ENCODE results near the gene OLIG2.

Gene OLIG2

DNA sequence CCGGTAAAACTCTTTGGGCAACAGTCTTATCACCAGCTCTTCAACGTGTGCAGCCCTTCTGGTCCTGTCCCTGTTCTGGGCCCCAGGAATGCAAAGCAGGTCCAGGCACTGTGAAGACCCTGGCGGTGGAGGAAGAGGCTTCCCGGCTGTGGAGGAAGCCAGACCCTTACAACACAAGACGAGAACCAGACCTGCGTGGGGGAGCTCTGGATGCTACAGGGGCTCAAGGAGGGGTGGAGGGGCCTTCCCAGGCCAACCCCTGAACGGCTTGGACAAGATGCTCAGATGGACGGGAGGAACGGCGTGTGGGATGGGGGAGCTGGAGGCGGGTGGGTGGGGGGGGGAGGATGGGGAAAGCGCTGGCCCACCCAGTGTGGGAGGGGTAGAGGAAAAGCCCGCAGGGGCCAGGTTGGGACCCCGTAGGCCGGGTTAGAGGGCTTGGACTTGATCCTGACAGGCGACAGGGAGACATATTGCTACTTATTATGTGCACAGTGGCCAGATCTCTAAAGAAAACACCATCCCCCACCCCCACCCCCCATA lies 5.1 kb upstream of the OLIG2 start:
- no peak for DNase-seq

DNA sequence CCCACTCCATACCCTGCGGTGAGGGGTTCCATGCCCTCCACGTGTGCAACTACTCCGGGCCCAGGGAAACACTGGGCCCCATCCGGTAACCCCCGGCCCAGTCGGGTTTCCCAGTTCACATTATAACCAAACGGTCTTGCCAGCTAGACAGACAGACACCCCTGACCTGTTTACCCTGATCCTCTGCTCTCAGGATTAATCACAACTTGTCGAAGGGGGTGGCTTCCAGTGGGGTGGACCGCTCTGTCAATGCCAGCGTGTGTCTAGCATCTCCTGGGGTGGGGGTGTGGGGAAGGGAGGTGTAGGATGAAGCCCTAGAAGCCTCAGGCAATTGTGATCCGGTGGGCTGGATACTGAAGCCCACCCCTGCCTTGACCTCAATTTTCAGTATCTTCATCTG lies 4.6 kb upstream of the OLIG2 start:
- no peak for DNase-seq

DNA sequence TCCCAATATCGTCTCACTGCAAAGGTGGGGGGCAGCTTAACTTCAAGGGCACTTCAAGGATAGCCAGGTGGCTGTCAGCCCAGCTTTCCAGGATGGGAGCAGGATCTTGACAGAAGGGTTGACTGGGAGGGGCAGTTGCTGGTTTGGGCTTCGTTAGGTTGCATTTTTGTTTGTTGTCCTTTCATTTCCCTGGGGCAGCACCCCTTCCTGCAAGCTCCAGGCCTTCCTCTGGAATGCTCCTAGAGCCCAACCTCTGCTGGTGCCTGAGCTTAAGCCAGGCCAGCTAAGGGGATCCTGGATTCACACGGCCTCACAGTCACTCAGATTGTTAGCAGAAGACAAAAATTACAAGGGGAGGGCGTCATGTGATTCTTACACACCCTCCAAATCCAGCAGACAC lies 4.1 kb upstream of the OLIG2 start:
- no peak for DNase-seq

DNA sequence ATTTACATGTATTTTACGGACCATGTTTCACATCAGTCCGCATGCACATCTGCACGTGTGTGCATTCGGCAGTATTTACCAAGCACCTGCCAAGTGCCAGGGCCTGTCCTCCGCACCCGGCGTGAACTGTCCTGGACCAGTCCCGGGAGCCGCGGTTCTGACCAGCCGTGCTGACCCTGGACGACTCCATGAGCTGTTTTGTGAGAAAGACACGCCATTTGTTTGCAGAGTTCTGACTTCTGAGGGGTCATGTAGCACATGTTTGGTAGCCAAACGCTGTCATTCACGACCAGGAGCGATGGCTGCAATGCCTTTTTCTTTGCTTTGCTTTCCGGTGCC lies 3.3 kb upstream of the OLIG2 start:
- DNase-seq = no peak

DNA sequence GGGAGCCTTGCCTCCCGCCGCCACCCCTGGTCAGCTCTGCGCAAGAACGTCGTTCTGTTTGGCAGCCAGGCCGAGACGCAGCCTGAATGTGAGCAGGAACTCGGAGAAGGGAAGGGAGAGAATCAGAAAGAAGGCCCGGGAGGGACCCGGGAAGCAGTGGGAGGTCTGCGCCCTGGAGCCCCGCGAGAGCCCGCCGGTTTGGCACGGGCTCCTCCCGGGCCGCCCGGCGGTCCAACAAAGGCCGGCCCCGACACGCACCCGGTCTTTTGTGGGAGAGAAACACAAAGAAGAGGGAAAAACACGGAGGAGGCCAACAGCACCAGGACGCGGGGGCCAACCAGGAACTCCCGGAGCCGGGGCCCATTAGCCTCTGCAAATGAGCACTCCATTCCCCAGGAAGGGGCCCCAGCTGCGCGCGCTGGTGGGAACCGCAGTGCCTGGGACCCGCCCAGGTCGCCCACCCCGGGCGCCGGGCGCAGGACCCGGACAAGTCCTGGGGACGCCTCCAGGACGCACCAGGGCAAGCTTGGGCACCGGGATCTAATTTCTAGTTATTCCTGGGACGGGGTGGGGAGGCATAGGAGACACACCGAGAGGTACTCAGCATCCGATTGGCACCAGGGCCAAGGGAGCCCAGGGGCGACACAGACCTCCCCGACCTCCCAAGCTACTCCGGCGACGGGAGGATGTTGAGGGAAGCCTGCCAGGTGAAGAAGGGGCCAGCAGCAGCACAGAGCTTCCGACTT lies 2.7 kb upstream of the OLIG2 start:
- DNase-seq = no peak

DNA sequence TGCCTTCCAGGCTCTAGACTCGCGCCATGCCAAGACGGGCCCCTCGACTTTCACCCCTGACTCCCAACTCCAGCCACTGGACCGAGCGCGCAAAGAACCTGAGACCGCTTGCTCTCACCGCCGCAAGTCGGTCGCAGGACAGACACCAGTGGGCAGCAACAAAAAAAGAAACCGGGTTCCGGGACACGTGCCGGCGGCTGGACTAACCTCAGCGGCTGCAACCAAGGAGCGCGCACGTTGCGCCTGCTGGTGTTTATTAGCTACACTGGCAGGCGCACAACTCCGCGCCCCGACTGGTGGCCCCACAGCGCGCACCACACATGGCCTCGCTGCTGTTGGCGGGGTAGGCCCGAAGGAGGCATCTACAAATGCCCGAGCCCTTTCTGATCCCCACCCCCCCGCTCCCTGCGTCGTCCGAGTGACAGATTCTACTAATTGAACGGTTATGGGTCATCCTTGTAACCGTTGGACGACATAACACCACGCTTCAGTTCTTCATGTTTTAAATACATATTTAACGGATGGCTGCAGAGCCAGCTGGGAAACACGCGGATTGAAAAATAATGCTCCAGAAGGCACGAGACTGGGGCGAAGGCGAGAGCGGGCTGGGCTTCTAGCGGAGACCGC lies 2.0 kb upstream of the OLIG2 start:
- no peak for DNase-seq

DNA sequence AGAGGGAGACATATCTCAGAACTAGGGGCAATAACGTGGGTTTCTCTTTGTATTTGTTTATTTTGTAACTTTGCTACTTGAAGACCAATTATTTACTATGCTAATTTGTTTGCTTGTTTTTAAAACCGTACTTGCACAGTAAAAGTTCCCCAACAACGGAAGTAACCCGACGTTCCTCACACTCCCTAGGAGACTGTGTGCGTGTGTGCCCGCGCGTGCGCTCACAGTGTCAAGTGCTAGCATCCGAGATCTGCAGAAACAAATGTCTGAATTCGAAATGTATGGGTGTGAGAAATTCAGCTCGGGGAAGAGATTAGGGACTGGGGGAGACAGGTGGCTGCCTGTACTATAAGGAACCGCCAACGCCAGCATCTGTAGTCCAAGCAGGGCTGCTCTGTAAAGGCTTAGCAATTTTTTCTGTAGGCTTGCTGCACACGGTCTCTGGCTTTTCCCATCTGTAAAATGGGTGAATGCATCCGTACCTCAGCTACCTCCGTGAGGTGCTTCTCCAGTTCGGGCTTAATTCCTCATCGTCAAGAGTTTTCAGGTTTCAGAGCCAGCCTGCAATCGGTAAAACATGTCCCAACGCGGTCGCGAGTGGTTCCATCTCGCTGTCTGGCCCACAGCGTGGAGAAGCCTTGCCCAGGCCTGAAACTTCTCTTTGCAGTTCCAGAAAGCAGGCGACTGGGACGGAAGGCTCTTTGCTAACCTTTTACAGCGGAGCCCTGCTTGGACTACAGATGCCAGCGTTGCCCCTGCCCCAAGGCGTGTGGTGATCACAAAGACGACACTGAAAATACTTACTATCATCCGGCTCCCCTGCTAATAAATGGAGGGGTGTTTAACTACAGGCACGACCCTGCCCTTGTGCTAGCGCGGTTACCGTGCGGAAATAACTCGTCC lies 1.3 kb upstream of the OLIG2 start:
- no peak for DNase-seq

DNA sequence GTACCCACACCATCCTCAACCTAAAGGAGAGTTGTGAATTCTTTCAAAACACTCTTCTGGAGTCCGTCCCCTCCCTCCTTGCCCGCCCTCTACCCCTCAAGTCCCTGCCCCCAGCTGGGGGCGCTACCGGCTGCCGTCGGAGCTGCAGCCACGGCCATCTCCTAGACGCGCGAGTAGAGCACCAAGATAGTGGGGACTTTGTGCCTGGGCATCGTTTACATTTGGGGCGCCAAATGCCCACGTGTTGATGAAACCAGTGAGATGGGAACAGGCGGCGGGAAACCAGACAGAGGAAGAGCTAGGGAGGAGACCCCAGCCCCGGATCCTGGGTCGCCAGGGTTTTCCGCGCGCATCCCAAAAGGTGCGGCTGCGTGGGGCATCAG lies 638 bp upstream of the OLIG2 start:
- DNase-seq = no peak

DNA sequence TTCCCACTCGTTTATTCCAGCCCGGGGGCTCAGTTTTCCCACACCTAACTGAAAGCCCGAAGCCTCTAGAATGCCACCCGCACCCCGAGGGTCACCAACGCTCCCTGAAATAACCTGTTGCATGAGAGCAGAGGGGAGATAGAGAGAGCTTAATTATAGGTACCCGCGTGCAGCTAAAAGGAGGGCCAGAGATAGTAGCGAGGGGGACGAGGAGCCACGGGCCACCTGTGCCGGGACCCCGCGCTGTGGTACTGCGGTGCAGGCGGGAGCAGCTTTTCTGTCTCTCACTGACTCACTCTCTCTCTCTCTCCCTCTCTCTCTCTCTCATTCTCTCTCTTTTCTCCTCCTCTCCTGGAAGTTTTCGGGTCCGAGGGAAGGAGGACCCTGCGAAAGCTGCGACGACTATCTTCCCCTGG lies 716 bp downstream of the OLIG2 start:
- DNase-seq = no peak

DNA sequence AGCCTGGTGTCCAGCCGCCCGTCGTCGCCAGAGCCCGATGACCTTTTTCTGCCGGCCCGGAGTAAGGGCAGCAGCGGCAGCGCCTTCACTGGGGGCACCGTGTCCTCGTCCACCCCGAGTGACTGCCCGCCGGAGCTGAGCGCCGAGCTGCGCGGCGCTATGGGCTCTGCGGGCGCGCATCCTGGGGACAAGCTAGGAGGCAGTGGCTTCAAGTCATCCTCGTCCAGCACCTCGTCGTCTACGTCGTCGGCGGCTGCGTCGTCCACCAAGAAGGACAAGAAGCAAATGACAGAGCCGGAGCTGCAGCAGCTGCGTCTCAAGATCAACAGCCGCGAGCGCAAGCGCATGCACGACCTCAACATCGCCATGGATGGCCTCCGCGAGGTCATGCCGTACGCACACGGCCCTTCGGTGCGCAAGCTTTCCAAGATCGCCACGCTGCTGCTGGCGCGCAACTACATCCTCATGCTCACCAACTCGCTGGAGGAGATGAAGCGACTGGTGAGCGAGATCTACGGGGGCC lies 1.2 kb downstream of the OLIG2 start:
- DNase-seq = no peak

DNA sequence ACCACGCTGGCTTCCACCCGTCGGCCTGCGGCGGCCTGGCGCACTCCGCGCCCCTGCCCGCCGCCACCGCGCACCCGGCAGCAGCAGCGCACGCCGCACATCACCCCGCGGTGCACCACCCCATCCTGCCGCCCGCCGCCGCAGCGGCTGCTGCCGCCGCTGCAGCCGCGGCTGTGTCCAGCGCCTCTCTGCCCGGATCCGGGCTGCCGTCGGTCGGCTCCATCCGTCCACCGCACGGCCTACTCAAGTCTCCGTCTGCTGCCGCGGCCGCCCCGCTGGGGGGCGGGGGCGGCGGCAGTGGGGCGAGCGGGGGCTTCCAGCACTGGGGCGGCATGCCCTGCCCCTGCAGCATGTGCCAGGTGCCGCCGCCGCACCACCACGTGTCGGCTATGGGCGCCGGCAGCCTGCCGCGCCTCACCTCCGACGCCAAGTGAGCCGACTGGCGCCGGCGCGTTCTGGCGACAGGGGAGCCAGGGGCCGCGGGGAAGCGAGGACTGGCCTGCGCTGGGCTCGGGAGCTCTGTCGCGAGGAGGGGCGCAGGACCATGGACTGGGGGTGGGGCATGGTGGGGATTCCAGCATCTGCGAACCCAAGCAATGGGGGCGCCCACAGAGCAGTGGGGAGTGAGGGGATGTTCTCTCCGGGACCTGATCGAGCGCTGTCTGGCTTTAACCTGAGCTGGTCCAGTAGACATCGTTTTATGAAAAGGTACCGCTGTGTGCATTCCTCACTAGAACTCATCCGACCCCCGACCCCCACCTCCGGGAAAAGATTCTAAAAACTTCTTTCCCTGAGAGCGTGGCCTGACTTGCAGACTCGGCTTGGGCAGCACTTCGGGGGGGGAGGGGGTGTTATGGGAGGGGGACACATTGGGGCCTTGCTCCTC lies 1.9 kb downstream of the OLIG2 start:
- no peak for DNase-seq

DNA sequence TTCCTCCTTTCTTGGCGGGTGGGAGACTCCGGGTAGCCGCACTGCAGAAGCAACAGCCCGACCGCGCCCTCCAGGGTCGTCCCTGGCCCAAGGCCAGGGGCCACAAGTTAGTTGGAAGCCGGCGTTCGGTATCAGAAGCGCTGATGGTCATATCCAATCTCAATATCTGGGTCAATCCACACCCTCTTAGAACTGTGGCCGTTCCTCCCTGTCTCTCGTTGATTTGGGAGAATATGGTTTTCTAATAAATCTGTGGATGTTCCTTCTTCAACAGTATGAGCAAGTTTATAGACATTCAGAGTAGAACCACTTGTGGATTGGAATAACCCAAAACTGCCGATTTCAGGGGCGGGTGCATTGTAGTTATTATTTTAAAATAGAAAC lies 2.5 kb downstream of the OLIG2 start:
- DNase-seq = no peak

DNA sequence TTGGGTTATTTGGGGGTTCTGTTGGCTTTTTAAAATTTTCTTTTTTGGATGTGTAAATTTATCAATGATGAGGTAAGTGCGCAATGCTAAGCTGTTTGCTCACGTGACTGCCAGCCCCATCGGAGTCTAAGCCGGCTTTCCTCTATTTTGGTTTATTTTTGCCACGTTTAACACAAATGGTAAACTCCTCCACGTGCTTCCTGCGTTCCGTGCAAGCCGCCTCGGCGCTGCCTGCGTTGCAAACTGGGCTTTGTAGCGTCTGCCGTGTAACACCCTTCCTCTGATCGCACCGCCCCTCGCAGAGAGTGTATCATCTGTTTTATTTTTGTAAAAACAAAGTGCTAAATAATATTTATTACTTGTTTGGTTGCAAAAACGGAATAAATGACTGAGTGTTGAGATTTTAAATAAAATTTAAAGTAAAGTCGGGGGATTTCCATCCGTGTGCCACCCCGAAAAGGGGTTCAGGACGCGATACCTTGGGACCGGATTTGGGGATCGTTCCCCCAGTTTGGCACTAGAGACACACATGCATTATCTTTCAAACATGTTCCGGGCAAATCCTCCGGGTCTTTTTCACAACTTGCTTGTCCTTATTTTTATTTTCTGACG lies 3.1 kb downstream of the OLIG2 start:
- peak; percentile 43 for DNase-seq

DNA sequence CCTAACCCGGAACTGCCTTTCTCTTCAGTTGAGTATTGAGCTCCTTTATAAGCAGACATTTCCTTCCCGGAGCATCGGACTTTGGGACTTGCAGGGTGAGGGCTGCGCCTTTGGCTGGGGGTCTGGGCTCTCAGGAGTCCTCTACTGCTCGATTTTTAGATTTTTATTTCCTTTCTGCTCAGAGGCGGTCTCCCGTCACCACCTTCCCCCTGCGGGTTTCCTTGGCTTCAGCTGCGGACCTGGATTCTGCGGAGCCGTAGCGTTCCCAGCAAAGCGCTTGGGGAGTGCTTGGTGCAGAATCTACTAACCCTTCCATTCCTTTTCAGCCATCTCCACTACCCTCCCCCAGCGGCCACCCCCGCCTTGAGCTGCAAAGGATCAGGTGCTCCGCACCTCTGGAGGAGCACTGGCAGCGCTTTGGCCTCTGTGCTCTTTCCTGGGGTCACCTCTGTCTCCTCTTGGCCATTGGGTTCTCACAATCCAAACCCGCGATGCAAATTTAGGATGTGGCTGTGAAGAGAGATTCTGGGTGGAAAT lies 3.7 kb downstream of the OLIG2 start:
- no peak for DNase-seq

DNA sequence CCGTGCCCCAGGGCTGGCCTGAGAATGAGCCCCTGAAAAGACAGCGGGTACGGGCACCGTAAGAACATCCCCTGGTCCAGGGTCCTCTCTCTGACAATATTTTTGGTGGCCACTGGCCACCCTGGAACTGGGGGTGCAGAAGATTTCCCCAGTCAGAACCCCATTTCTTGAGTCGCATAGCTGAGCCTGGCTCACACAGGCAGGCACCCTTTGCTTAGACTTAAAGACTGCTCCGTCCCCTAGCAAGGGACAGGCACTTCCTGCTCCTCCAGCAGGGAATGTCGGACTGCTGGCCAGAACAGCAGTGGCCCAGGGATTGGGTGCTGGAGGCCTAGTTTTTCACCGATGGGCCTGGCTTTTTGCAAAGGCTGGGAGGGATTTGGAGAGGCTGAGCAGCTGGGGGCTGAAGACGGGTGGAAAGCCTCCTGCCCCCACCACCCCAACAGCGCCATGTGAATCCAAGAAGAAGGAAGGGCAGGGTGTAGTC lies 4.3 kb downstream of the OLIG2 start:
- no peak for DNase-seq

DNA sequence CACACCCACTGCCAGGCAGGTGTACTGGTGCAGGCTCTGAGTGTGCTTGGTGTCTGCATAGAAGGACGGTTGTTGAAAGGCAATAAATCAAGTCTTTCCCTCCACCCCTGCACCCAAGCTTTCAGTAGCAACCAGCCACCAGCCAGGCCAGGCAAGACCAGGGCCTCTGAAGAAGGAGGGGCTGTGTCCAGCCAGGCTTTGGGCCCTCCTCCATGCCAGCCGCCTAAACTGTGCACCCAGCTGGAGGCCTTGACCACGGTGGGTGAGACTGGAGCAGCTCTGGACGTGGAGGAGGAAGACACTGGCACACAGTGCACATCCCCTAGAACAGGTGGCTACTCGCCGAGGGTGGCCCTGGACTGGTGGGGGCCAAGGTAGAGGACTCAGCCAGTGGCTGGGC lies 4.9 kb downstream of the OLIG2 start:
- no peak for DNase-seq

DNA sequence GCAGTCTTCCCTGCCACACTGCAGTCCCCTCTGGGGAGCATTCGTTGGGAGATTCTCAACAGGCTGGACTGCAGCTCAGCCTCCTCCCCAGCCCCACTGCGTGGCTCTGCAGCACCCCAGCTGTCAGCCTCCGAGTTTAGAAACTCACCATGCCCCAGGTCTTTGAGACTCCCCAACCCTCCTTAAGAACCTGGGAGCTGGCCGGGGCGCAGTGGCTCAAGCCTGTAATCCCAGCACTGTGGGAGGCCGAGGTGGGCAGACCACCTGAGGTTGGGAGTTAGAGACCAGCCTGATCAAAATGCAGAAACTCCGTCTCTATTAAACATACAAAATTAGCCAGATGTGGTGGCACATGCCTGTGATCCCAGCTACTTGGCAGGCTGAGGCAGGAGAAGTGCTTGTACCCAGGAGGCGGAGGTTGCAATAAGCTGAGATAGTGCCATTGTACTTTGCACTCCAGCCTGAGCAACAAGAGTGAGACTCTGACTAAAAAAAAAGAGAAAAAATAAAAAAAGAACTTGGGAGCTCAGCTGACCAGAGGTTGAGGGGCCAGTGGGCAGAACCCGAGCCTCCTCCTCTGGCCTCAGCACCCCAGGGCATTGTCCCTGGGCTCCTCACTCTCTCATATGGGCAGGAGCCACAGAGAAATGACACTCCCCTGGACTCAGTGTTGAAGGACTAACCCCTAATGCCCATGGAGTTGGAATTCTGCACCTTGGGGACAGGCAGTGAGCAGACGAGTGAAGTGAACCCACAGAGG lies 5.6 kb downstream of the OLIG2 start:
- DNase-seq = no peak

DNA sequence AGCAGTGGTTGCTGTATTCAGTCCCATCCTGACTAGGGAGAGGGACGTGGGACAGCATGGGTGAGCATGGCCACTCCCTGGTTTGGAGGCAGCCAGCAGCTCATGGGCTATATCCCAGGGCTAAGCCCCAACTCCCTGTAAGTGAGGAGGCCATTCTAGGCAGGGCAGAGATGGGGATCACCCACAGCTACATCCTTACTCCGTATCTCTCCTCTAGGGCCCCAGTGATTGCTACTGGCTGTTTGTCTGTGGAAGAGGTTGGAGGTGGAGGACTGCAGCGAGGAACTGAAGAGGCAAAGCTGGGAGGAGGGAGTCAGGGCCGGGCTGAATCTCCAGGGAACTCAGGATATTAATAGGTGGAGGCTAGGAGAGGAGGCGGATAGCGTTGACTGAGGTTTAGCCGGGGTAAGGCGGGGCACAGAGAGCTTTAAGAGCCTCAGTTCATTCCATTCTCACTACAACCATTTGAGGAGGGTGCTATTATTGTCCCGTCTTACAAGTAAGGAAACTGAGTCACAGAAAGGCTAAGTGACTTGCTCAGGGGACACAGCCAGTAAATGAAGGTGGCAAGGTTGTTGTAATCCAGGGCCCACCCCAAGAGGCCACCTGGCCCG lies 6.8 kb downstream of the OLIG2 start:
- no peak for DNase-seq

DNA sequence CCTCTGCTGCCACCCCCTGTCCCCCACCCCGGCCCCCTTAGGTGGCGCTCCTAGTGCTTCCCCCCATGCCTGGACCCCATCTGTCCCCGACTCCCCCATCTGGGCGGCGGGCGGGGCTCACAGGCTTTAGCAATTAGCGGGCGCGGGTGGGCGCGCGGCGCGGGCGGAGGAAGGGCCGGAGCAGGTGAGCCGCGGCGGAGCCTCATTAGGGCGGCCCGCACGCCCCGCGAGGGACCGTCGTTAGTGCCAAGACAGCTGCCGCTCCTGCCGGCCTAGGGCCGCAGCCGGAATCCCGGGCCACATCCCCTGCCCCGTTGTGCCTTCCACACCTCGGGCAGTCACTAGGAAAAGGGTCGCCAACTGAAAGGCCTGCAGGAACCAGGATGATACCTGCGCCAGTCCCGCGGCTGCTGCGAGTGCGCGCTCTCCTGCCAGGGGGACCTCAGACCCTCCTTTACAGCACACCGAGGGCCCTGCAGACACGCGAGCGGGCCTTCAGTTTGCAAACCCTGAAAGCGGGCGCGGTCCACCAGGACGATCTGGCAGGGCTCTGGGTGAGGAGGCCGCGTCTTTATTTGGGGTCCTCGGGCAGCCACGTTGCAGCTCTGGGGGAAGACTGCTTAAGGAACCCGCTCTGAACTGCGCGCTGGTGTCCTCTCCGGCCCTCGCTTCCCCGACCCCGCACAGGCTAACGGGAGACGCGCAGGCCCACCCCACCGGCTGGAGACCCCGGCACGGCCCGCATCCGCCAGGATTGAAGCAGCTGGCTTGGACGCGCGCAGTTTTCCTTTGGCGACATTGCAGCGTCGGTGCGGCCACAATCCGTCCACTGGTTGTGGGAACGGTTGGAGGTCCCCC lies 7.6 kb downstream of the OLIG2 start:
- no peak for DNase-seq
